Naive thymus-derived CD4-positive, alpha-beta T cell (primary cell): ENCODE data around the gene PTPRC. TPM values are rescaled to one million over a fixed set of nuclear protein-coding genes. Genes with fewer than 3 reads are reported as not detected.

Source experiments
- ATAC-seq: fragments of 150-1000 bp; cut with Tn5 transposase; 2 replicates; pipeline ENCODE4 v1.10.0; 2021; ENCODE audit warnings: mild to moderate bottlenecking, moderate library complexity
- CTCF ChIA-PET: fragments of 350-600 bp; sonication (Branson Sonifier 250); formaldehyde crosslinking; loops from one replicate; lab custom pipeline; 2021; ENCODE audit warnings: antibody characterized with exemption; lab: Charles Lee
- POLR2A ChIA-PET: fragments of 350-600 bp; sonication (Branson Sonifier 250); formaldehyde crosslinking; loops from one replicate; lab custom pipeline; 2021; ENCODE audit warnings: antibody characterized with exemption, inconsistent platforms; lab: Charles Lee
- DNase-seq, 9 donors: peaks; one replicate each; pipeline versions ENCODE4 v3.0.0 to v3.0.0-alpha.2; 2020 to 2022; ENCODE audit warnings: mixed read lengths in 1 of 9
- H3K27ac ChIP-seq: one replicate; pipeline ENCODE4 v1.7.0; 2013; ENCODE audit warnings: mild to moderate bottlenecking, low read depth, low read length, moderate library complexity
- H3K27me3 ChIP-seq, 2 donors: one replicate each; pipeline ENCODE4 v1.7.0; 2013; ENCODE audit warnings: low read length in 2 of 2, mild to moderate bottlenecking in 2 of 2, moderate library complexity in 2 of 2; ENCODE audit not compliant: control insufficient read depth in 2 of 2, insufficient read depth in 2 of 2
- H3K36me3 ChIP-seq, 3 experiments: 1 replicate in 2 of 3; 2 replicates in 1 of 3; pipeline ENCODE4 v1.7.0; 2013; ENCODE audit warnings: low read length in 3 of 3, mild to moderate bottlenecking in 3 of 3, moderate library complexity in 1 of 3; ENCODE audit not compliant: insufficient read depth in 3 of 3, control insufficient read depth in 2 of 3
- H3K4me1 ChIP-seq, 2 donors: one replicate each; pipeline ENCODE4 v1.7.0; 2013; ENCODE audit warnings: low read length in 2 of 2, mild to moderate bottlenecking in 2 of 2, moderate library complexity in 1 of 2; ENCODE audit not compliant: control insufficient read depth in 2 of 2, insufficient read depth in 2 of 2
- H3K4me3 ChIP-seq: 2 replicates; pipeline ENCODE4 v1.7.0; 2013; ENCODE audit warnings: mild to moderate bottlenecking, low read length
- H3K9me3 ChIP-seq, 3 experiments: 1 replicate in 2 of 3; 2 replicates in 1 of 3; pipeline ENCODE4 v1.7.0; 2013; ENCODE audit warnings: low read length in 3 of 3; ENCODE audit not compliant: control insufficient read depth in 2 of 3
- H3K27ac Mint-ChIP-seq, 9 donors: one replicate each; pipeline ENCODE4 v1.8.0; 2020 to 2022; ENCODE audit warnings: mixed read lengths in 9 of 9, mild to moderate bottlenecking in 8 of 9, moderate library complexity in 5 of 9, inconsistent platforms in 2 of 9
- H3K27me3 Mint-ChIP-seq, 5 donors: one replicate each; pipeline ENCODE4 v1.8.0; 2021 to 2022; ENCODE audit warnings: mixed read lengths in 5 of 5, mild to moderate bottlenecking in 1 of 5
- H3K36me3 Mint-ChIP-seq, 5 donors: one replicate each; pipeline ENCODE4 v1.8.0; 2020 to 2022; ENCODE audit warnings: mixed read lengths in 5 of 5, mild to moderate bottlenecking in 3 of 5, inconsistent platforms in 1 of 5
- H3K4me1 Mint-ChIP-seq, 7 donors: one replicate each; pipeline ENCODE4 v1.8.0; 2020 to 2022; ENCODE audit warnings: mixed read lengths in 7 of 7, mild to moderate bottlenecking in 3 of 7, inconsistent platforms in 1 of 7
- H3K4me3 Mint-ChIP-seq, 10 donors: one replicate each; pipeline ENCODE4 v1.8.0; 2020 to 2022; ENCODE audit warnings: mild to moderate bottlenecking in 10 of 10, mixed read lengths in 10 of 10, moderate library complexity in 6 of 10, inconsistent platforms in 2 of 10
- H3K9me3 Mint-ChIP-seq, 11 donors: one replicate each; pipeline ENCODE4 v1.8.0; 2020 to 2022; ENCODE audit warnings: mixed read lengths in 11 of 11, mild to moderate bottlenecking in 4 of 11, inconsistent platforms in 1 of 11, moderate library complexity in 1 of 11
- intact Hi-C, 2 donors: fragments of 100-400 bp; cut with micrococcal nuclease; formaldehyde crosslinking; loops; one replicate each; pipeline ENCODE4 v1.15.1; 2023
- polyA plus RNA-seq, 2 donors: library from polyadenylated mRNA; unstranded; fragments of 300-500 nt; fragmentation: Illumina TruSeq; gene quantifications; one replicate each; pipeline ENCODE4 v1.2.3, GENCODE V29; 2021
- total RNA-seq, 6 experiments: library from RNA in 5 of 6; stranded (reverse) in 5 of 6; gene quantifications; 1 replicate in 5 of 6; 2 replicates in 1 of 6; pipeline ENCODE4 v1.2.3 and lab custom pipeline; 2021 to 2026

The PTPRC gene
- total and polyA plus RNA-seq, 7 experiments from 2014 or later: 739 to 1,286 (median 1,064) TPM

DNA sequence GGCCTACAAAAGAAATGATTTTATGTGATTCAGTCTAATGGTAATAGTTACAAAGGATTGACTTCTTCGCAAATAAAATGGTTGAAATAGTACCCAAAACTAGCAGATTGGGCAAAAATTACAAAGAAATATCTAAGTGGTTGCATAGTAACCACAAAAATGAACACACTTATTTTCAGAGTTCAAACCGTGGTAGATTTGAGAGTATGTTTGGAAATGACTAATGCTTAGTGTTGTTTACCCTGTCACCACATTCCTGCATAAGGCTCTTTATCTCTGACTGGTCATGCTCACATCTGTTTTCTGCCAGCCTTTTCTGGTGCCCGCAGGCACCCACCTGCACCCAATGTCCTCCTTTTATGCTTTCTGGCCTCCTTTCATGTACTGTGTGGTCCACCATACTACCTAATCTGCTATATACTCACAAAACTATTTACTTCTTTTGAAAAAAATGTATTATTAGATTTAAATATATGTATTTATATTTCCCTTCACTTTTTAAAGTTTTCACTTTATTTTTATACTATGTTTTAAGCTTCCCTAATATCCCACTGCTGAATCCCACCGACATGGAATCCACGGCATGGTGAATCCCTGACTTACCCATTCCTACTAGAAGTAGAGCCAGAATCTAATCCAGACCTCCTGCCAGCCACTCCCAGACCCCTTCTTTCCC, 30.3 kb downstream of the PTPRC start:
- Histone ChIP-seq H3K36me3 (peaks cover 0 to 14% (median 0%) of the 10 kb centered on the region in 3 experiments), H3K27me3 (no peaks in the 10 kb centered on the region), H3K4me3 (peak overlapping the region; percentile 2), H3K4me1 (peaks cover 79 to 86% of the 10 kb centered on the region in 2 donors), H3K9me3 (no peaks in the 10 kb centered on the region), H3K27ac (peak overlapping the region; percentile 75)
- DNase-seq (peak in 2 of 9 donors; percentile 46 to 53), ATAC-seq (peak; percentile 81)
- peaks cover 61 to 100% (median 95%) of the 10 kb centered on the region in 7 donors for H3K4me1 Mint-ChIP-seq
- H3K27me3 Mint-ChIP-seq: no peaks in the 10 kb centered on the region
- peak overlapping the region; percentile 74 to 98 (median 91) for H3K27ac Mint-ChIP-seq
- POLR2A ChIA-PET: interaction anchor here (0.5 to 8.6 kb wide), 11 partner anchors 8 to 1415 kb away, joined by 3 to 117 read pairs (median 5); no protein-coding TSS in a partner anchor
- CTCF ChIA-PET: interaction anchor here (0.6 to 1.9 kb wide), 4 partner anchors 9 to 1341 kb away, joined by 3 to 4 read pairs (median 4); no protein-coding TSS in a partner anchor
- intact Hi-C loops: loop anchor here (1.0 kb wide), 5 partner anchors 8 to 28 kb away; no protein-coding TSS in a partner anchor
- H3K9me3 Mint-ChIP-seq: peaks cover 0 to 6% (median 0%) of the 10 kb centered on the region in 11 donors
- H3K36me3 Mint-ChIP-seq: peaks cover 37 to 61% (median 55%) of the 10 kb centered on the region in 5 donors
- peak overlapping the region; percentile 48 to 78 (median 71) for H3K4me3 Mint-ChIP-seq

GRCh38 chr1:198669771-198670170, 30.9 kb downstream of the PTPRC start:
- intact Hi-C loops: loop anchor here (1.0 kb wide), 5 partner anchors 8 to 28 kb away; no protein-coding TSS in a partner anchor
- POLR2A ChIA-PET: interaction anchor here (0.6 to 8.6 kb wide), 6 partner anchors 10 to 105 kb away, joined by 4 to 117 read pairs (median 16); no protein-coding TSS in a partner anchor
- Histone ChIP-seq H3K27ac (peak overlapping the region; percentile 75), H3K9me3 (no peaks in the 10 kb centered on the region), H3K4me3 (no peak overlapping the region), H3K27me3 (no peaks in the 10 kb centered on the region), H3K36me3 (peaks cover 0 to 14% (median 0%) of the 10 kb centered on the region in 3 experiments), H3K4me1 (peaks cover 83 to 84% of the 10 kb centered on the region in 2 donors)
- H3K9me3 Mint-ChIP-seq: peaks cover 0 to 6% (median 0%) of the 10 kb centered on the region in 11 donors
- H3K4me3 Mint-ChIP-seq: peak overlapping the region; percentile 43 to 78 (median 66)
- peaks cover 59 to 100% (median 92%) of the 10 kb centered on the region in 7 donors for H3K4me1 Mint-ChIP-seq
- H3K27ac Mint-ChIP-seq: peak overlapping the region; percentile 74 to 98 (median 92)
- H3K36me3 Mint-ChIP-seq: peaks cover 37 to 62% (median 51%) of the 10 kb centered on the region in 5 donors
- CTCF ChIA-PET: interaction anchor here (0.6 to 0.7 kb wide), 2 partner anchors 9 to 1341 kb away, joined by 3 to 4 read pairs; no protein-coding TSS in a partner anchor
- ATAC-seq: no peak
- no peak for DNase-seq
- no peaks in the 10 kb centered on the region for H3K27me3 Mint-ChIP-seq

DNA sequence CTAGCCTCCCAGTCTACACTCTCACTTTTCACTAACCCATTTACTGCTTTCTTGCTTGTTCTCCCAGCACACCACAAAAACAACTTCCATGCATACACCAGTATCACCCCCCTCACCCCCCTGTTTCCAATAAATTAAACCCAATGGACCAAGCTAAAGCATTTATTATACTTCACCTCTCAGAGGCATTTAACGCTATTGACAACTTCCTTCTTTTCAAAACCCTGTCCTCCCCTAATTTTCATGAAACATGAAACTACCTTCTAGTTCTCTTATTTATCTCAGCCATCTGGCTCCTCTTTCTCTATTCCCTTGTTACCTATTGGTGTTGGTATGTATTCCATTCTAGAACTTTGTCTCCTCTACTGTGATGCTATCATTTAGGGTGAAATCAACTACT, 32.3 kb downstream of the PTPRC start:
- H3K27ac ChIP-seq: peak overlapping the region; percentile 62
- H3K27ac Mint-ChIP-seq: peak overlapping the region; percentile 72 to 98 (median 84)
- H3K27me3 ChIP-seq: no peaks in the 10 kb centered on the region
- peaks cover 61 to 100% (median 95%) of the 10 kb centered on the region in 7 donors for H3K4me1 Mint-ChIP-seq
- ATAC-seq: no peak
- peaks cover 87 to 88% of the 10 kb centered on the region in 2 donors for H3K4me1 ChIP-seq
- ChIA-PET CTCF (interaction anchor here (0.6 to 0.7 kb wide), 3 partner anchors 33 to 241 kb away, joined by 3 to 4 read pairs (median 3); no protein-coding TSS in a partner anchor), POLR2A (interaction anchor here (0.7 to 8.6 kb wide), 6 partner anchors 10 to 513 kb away, joined by 3 to 117 read pairs (median 28); no protein-coding TSS in a partner anchor)
- peaks cover 0 to 6% (median 0%) of the 10 kb centered on the region in 11 donors for H3K9me3 Mint-ChIP-seq
- DNase-seq: no peak
- H3K36me3 Mint-ChIP-seq: peaks cover 40 to 61% (median 50%) of the 10 kb centered on the region in 5 donors
- no peaks in the 10 kb centered on the region for H3K27me3 Mint-ChIP-seq
- H3K4me3 ChIP-seq: no peak overlapping the region
- H3K4me3 Mint-ChIP-seq: peak overlapping the region; percentile 41 to 77 (median 66)
- intact Hi-C loops: no loop called here
- H3K9me3 ChIP-seq: no peaks in the 10 kb centered on the region
- peaks cover 0 to 5% (median 0%) of the 10 kb centered on the region in 3 experiments for H3K36me3 ChIP-seq

DNA sequence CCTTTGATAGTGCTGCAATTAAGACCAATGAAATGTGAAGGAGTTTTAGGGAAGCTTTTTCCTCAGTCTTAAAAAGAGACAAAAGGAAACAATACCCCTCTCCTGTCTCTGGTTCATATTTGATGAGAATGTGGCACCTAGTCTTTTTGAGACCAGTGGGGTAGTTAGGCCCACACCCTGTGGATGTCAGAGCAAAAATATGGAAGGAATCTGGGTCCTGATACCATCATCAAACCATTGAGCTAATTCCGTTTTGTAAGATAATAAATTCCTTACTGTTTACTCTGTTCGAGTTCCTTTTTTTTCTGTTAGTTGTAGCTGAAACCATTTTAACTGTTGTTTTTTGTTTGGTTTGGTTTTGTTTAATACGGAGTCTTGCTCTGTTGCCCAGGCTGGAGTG, 33.3 kb downstream of the PTPRC start:
- ATAC-seq: no peak
- Histone ChIP-seq H3K36me3 (peaks cover 0 to 5% (median 0%) of the 10 kb centered on the region in 3 experiments), H3K4me3 (no peak overlapping the region), H3K9me3 (no peaks in the 10 kb centered on the region), H3K4me1 (peaks cover 89 to 90% of the 10 kb centered on the region in 2 donors), H3K27ac (peak overlapping the region; percentile 62), H3K27me3 (no peaks in the 10 kb centered on the region)
- intact Hi-C loops: loop anchor here in 1 of 2 donors (1.0 kb wide), 1 partner anchor 8 kb away; no protein-coding TSS in a partner anchor
- no peaks in the 10 kb centered on the region for H3K27me3 Mint-ChIP-seq
- DNase-seq: no peak
- peaks cover 64 to 100% (median 97%) of the 10 kb centered on the region in 7 donors for H3K4me1 Mint-ChIP-seq
- peaks cover 40 to 58% (median 50%) of the 10 kb centered on the region in 5 donors for H3K36me3 Mint-ChIP-seq
- CTCF ChIA-PET: interaction anchor here (0.6 to 1.2 kb wide), 4 partner anchors 9 to 26 kb away, joined by 3 to 6 read pairs (median 3); no protein-coding TSS in a partner anchor
- peak overlapping the region; percentile 15 to 98 (median 84) for H3K27ac Mint-ChIP-seq
- POLR2A ChIA-PET: interaction anchor here (0.6 to 8.6 kb wide), 8 partner anchors 9 to 73 kb away, joined by 3 to 117 read pairs (median 16); no protein-coding TSS in a partner anchor
- H3K4me3 Mint-ChIP-seq: peak overlapping the region in 9 of 10 donors; percentile 29 to 80 (median 68)
- peaks cover 0 to 6% (median 0%) of the 10 kb centered on the region in 11 donors for H3K9me3 Mint-ChIP-seq

DNA sequence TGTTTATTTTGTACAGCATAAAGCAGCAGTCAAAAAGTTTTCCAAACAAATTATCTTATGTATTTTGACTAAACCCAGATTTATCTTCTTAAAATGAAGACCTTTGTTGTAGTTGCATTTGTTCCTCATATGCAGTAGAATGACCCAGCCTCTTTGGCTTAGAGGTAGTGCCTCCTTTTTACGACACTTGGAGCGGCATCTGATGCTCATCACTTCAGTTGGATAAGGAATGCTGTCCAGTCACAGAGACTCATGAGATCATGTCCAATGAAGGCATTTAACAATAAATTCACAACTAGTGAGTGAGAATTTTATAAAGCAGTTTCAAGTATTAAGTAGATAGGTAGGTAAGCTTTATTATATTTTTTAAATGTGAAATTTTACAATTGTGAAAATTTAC, 35.2 kb downstream of the PTPRC start:
- ATAC-seq: no peak
- H3K4me1 Mint-ChIP-seq: peaks cover 61 to 100% (median 97%) of the 10 kb centered on the region in 7 donors
- H3K36me3 Mint-ChIP-seq: peaks cover 26 to 51% (median 43%) of the 10 kb centered on the region in 5 donors
- peak overlapping the region; percentile 62 for H3K27ac ChIP-seq
- peaks cover 89 to 90% of the 10 kb centered on the region in 2 donors for H3K4me1 ChIP-seq
- POLR2A ChIA-PET: interaction anchor here (1.1 to 8.6 kb wide), 7 partner anchors 7 to 155 kb away, joined by 3 to 117 read pairs (median 25); partner anchors contain the start of gene PTPRC
- CTCF ChIA-PET: interaction anchor here (0.6 to 2.2 kb wide), 3 partner anchors 11 to 53 kb away, joined by 3 to 9 read pairs (median 3); no protein-coding TSS in a partner anchor
- H3K9me3 ChIP-seq: no peaks in the 10 kb centered on the region
- intact Hi-C loops: no loop called here
- peak overlapping the region; percentile 17 for H3K4me3 ChIP-seq
- no peaks in the 10 kb centered on the region for H3K27me3 ChIP-seq
- H3K4me3 Mint-ChIP-seq: peak overlapping the region; percentile 5 to 80 (median 66)
- H3K36me3 ChIP-seq: peaks cover 0 to 5% (median 0%) of the 10 kb centered on the region in 3 experiments
- H3K27ac Mint-ChIP-seq: peak overlapping the region; percentile 75 to 98 (median 89)
- no peak for DNase-seq
- H3K27me3 Mint-ChIP-seq: no peaks in the 10 kb centered on the region
- H3K9me3 Mint-ChIP-seq: no peaks in the 10 kb centered on the region

DNA sequence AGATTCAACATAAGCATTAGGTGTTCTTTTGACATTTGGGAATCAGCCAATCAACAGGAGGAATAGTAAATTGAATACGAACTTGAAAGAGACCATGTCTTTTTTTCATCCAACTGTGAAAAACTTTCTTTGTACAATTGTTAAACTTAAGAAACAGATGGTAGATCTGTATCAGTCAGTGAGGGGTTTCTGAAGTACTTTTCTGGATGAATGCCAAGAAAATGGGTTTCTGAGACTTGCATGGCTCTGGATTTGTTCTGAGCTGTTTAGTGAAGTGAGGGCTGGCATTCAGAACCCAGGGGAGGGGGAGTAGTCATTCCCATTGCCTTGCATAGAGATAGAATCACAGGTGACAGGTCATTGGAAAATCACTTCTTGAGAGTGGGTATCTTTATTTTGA, 37.4 kb downstream of the PTPRC start:
- no peaks in the 10 kb centered on the region for H3K36me3 ChIP-seq
- peaks cover 94 to 97% of the 10 kb centered on the region in 2 donors for H3K4me1 ChIP-seq
- no peaks in the 10 kb centered on the region for H3K27me3 ChIP-seq
- CTCF ChIA-PET: no interaction called here
- peak overlapping the region; percentile 18 for H3K4me3 ChIP-seq
- intact Hi-C loops: no loop called here
- no peaks in the 10 kb centered on the region for H3K9me3 ChIP-seq
- Mint-ChIP-seq H3K4me3 (peak overlapping the region; percentile 34 to 89 (median 82)), H3K36me3 (peaks cover 20 to 52% (median 36%) of the 10 kb centered on the region in 5 donors), H3K4me1 (peaks cover 60 to 98% (median 87%) of the 10 kb centered on the region in 7 donors), H3K27ac (peak overlapping the region; percentile 88 to 99 (median 98)), H3K9me3 (no peaks in the 10 kb centered on the region), H3K27me3 (no peaks in the 10 kb centered on the region)
- peak in 6 of 9 donors; percentile 35 to 60 (median 56) for DNase-seq
- peak overlapping the region; percentile 92 for H3K27ac ChIP-seq
- peak; percentile 17 for ATAC-seq
- POLR2A ChIA-PET: interaction anchor here (1.3 to 7.2 kb wide), 7 partner anchors 9 to 56 kb away, joined by 4 to 83 read pairs (median 18); partner anchors contain the start of gene PTPRC
